HG03575 (cell line): ENCODE measurements around the gene SDE2.
"Not testable (repeated sequence)": the region's sequence is repeated elsewhere in the genome, so short reads cannot be mapped to it uniquely, and the experiment has no call there.

ENCODE experiments used
- ATAC-seq: cut with Tn5 transposase; IDR thresholded peaks from one replicate; pipeline ENCODE4 v1.9.1; 2021; ENCODE audit not compliant: unreplicated experiment, insufficient number of reproducible peaks, low FRiP score; ENCODE audit errors: extremely low read depth

SDE2 gene

GRCh38 chr1:225950905-225951497 is 48.1 kb downstream of the SDE2 start:
- ATAC-seq = no peak

DNA sequence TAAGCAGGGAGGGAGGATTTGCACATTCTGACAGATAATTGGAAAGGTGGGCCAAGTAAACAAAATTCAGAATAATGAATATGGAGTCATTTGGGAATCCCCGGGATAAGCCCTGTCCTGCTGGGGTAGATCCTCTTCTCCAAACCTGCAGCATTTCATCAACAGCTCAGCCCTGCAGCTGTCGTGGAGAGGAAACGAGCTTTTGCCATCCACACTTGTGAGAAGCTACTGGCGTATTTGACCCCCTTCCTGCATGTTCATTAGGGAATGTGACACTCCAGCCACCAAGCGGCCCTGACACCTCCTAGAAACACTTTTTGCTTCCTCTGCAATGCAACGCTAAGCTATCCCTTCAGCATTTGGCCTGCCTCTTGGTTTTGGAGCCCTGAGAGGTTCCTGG is 50.1 kb downstream of the SDE2 start:
- ATAC-seq = no peak

DNA sequence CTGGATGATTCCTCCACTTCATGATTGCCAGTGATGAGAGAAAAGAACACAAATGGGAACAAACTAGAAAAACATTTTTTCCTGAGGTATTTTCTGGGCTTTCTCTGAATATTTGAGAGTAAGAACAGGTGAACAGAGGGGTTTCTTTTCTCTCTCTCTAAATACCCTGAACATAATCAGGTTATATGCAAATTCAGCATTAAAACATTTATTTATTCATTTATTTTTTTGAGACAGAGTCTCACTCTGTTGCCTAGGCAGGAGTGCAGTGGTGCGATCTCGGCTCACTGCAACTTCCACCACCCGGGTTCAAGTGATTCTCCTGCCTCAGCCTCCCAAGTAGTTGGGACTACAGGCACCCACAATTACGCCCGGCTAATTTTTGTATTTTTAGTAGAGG is 52.3 kb downstream of the SDE2 start:
- ATAC-seq = no peak

GRCh38 chr1:225946082-225946620 is 53.0 kb downstream of the SDE2 start:
- ATAC-seq = no peak

DNA sequence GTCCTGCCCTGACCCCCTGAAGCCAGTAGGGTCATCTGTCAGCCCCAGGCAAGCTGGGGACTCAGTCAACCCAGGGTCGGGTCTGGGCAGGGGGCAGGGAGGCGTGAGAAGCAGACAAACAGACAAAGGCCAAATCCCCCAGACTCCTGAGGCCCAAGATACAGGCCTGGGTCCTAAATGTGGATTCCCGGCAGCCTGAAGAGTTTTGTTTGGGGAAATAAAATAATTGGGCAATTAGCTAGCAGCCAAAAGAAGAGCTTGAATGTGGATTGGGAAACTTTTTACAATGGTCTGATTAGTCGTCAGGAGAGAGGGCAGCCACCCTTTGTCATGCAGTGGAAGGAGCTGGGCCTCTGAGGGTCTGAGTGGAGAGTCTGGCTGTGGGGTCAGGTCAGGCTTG is 53.6 kb downstream of the SDE2 start:
- no peak for ATAC-seq

DNA sequence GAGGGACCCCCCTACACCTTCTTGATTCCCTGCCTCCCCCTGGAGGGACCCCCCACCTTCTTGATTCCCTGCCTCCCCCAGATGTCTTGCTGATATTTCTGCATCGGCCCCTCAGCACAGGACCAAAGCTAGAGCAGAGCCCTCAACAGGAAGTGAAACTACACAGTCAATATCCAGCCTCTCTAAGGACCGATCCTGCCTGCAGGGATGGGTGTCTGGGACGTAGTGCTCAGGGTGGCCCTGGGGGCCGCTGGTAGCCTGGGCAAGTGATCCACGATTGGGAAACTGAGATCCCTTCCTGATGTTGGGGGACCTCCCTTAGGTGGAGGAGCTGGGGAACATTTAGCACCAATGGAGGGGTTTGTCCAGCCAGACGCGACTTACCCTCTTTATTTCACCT is 54.2 kb downstream of the SDE2 start:
- ATAC-seq = no peak

DNA sequence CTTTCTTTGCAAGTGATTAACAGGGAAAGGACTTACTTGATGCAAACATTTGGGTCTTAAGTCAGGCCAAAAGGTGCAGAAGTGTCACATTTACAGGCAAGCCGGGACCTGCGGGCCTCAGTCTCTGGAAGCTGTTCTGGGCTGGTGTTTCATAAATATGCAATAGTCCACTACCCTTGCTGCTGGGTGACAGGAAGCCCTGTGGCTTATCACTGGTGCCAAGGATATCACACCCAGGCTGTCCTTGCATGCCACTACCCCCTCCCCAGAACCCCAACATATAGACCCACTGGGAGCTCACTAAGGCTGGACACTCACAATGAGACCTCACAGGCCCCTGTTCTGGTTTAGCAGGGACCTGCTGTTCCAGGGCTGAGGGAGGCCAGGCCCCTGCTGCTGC is 54.8 kb downstream of the SDE2 start:
- ATAC-seq = no peak

GRCh38 chr1:225943582-225943981 is 55.6 kb downstream of the SDE2 start:
- no peak for ATAC-seq

DNA sequence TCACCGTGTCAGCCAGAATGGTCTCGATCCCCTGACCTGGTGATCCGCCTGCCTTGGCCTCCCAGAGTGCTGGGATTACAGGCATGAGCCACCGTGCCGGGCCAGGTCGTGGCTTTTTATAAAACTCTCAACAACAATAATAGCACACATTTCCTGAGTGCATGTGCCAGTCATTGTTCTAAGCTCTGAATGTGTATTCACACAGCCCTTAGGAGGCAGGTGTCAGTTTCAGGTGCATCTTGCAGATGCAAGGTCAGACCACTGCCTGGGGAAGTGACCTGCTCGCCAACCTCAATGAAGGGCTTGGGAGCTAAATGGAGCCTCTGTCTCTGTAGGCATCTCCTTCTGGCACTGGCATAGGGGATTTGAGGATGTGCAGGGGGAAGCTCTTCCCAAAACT is 56.6 kb downstream of the SDE2 start:
- ATAC-seq = no peak

- no peak for ATAC-seq
These were observed 57.3 kb downstream of the SDE2 start for GRCh38 chr1:225941942-225942222.

DNA sequence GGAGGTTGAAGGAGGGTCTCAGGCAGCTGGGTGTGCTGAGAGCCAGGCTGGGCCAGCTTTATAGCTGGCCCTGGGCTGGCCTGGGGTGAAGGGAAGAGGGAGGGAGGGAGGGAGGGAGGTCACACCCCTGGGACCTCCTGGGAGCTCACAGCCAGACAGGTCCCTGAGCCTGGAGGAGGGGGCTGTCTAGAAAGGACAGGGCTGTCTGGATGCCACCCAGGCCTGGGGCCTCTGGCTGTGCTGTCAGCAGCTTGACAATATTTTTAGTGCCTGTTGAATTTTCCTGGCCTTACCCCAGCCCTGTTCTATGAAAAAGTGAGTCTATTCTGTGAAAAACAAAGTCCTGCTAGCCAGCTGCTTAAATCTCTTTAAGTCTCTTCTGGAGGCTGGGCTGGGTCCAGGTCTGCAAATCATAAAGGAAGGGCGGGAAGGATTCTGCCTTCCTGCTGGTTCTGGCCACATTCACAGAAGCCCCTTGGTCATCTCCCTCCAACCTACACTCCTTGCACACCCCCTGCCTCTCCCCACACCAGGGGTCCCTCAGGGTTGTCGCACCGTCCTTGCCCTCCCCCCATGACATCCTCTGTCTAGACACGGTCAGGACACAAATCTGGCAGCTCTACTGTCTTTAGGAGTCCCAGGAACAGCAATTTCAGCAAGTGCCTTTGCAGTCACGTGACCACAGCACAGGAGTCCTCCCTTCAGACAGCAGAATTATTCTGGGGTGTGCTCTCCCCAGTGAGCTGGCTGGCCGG is 57.8 kb downstream of the SDE2 start, which contains the start of gene LEFTY2:
Gene LEFTY2 (minus strand): TSS at position 34 of the 755 bp plus-strand sequence. CDS start 80 bp downstream, outside the sequence.
- ATAC-seq = no peak

- ATAC-seq = no peak
These were observed 58.6 kb downstream of the SDE2 start for GRCh38 chr1:225940385-225941151.

- ATAC-seq = not testable (repeated sequence)
These were observed 59.2 kb downstream of the SDE2 start for GRCh38 chr1:225939939-225940310.

DNA sequence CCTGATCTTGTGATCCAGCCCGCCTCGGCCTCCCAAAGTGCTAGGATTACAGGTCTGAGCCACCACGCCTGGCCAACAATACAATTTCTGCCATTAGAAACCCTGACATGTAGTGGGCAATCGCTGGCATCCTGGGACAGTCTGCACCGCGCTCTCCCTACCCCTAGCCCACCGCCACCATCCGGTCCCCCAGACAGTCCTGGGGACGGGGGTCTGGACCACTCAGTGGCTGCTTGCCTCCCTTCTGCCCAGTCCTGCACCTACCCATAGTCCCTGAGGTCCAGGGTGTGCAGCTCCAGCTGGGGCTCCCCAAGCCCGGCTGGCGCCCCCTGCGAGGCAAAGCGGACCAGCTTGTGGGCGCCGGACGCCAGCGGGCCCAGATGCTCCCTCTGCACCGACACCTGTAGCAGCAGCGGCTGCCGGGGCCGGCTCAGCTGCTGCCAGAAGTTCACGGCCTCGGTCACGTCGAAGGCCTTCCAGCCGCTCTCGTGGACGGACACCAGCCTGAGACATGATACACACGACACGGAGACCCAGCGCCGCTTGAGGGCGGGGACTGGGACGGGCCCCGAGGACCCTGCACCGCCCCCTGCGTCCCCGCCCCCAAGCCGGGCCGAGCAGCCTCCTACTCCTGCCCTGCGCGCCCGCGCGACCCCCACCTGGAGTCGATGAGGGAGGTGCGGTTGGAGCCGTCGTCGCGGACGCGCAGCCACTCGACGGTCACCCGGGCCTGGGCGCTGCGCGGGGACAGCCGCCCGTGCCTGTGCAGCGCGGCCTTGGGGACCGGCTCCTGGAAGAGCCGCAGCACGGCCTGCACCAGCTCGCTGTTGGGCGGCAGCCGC is 59.8 kb downstream of the SDE2 start:
- ATAC-seq = not testable (repeated sequence)

DNA sequence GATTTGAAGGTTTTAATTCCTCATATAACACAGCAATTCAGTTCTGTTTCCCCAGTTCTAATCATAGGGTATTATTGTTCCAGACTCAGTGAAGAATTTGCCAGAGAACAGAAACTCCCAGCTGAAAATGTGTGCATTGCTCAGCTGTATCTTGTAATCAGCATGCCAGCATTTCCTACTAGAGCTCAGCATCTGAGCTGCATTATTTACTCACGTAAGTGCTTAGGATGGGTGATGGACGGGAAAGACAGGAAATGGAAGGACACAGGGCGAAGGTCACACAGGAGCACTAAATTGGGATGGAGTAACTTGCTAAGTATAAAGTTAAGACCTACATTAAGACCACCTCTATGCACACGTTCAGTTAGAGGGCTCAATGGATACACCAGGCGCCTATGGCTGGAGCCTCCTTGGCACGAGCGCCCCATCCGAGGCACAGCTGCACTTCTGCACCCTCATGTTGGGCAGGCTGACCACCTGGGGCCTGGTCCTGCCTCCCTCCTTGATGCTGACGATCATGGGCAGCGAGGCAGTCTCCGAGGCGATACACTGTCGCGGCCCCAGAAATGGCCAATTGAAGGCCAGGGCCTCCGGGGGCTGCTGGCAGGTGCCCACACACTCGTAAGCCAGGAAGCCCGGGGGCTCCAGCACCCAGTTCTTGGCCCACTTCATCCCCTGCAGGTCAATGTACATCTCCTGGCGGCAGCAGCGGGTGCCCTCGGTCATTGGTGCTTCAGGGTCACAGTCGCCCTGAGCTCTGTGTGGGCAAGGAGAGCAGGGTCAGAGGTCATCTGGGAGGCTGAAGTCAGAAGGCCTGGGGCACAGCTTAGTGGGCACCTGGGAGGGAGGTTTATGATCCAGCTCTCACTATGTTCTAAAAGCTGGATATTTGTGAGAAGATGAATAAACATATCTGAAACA is 61.8 kb downstream of the SDE2 start:
- ATAC-seq = no peak

DNA sequence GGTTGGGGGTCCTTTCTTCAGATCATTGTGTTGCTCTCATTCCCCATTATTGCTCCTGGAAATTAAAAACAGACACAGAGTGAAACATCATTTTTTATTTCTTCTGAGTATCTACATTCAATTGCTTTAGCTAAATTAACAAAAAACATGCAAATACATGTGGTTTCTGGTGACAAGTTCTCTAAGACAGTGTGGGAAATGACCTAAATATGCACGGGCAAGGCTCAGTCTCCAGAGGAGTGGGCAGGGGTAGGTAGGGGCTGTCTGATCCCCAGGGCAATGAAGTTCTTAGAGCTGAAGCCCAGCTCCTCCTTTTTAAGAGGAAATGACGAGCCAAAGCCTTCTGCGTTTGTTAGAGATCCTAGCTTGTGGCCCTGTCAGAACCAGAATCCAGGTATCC is 62.6 kb downstream of the SDE2 start:
- no peak for ATAC-seq

DNA sequence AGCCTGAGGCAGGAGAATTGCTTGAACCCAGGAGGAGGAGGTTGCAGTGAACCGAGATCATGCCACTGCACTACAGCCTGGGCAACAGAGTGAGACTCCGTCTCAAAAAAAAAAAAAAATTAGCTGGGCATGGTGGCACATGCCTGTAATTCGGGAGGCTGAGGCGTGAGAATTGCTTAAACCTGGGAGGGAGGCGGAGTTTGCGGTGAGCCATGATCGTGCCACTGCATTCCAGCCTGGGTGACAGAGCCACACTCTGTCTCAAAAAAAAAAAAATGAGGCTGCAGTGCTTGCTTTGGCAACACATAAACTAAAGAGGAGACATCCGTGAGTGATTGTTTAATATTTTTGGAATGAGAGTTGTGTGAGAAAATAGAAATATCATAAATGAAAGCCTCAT is 63.1 kb downstream of the SDE2 start:
- not testable (repeated sequence) for ATAC-seq

GRCh38 chr1:225934711-225935110 is 64.4 kb downstream of the SDE2 start:
- no peak for ATAC-seq
